ENCODE results near the gene PRKAG2. TPM values are rescaled to one million over a fixed set of nuclear protein-coding genes. Genes with fewer than 3 reads are reported as not detected.

The PRKAG2 gene
- total and polyA plus RNA-seq, 2 of the 8 experiments (the other 6 are each of a cell fraction or from before 2014, with no cell fraction given): 7.5 to 18.1 TPM

DNA sequence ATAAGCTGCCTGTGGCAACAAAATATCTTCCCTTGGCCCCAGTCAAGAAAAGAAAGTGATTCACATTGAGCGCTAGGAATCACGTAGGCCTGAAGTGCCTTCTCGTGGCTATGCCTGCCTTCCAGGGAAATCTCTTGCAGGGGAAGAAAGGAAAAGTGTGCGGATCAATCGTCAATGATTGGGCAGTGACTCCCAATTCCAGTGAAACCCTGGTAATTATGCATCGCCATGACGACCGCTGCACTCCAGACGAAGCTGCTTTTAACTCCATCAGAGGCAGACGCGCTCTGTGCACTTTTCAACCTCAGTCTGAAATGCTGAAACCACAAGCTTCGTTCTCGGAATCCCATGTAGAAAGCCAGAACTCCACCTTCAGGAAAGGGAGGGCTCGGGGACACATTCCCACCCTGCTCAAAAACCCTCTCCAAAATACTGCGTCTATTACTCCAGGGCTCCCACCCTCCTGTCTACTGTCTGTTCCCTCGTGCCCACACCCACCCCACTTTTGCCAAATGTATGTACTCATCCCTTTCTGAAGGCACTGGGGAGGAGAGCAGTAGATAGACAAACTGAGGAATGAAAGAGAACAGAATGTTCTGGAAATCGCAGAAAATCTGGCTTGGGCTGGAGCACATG lies 24.2 kb upstream of the PRKAG2 start:
- H2BK5ac ChIP-seq (ENCODE audit: low read depth, low read length): no peak overlapping the region
- no peak overlapping the region for H2AFZ ChIP-seq (ENCODE audit: low read length)
- H3K4me3 ChIP-seq (ENCODE audit: extremely low read depth in 1 of 4, insufficient read depth in 2 of 4, low read depth in 3 of 4, low read length in 4 of 4): no peak overlapping the region
- peaks cover 0 to 5% (median 3%) of the 10 kb centered on the region in 4 experiments; a peak in 4 of 7 replicates for H3K4me1 ChIP-seq (replicated peaks in 1 of 4; ENCODE audit: control insufficient read depth in 3 of 4, insufficient read depth in 4 of 4, low read length in 3 of 4)
- no peak overlapping the region for H3K27ac ChIP-seq (ENCODE audit: low read depth, low read length)
- no peak overlapping the region for H3K56ac ChIP-seq (replicated peaks; ENCODE audit: insufficient read length, low read depth, low read length)
- H3K4ac ChIP-seq (replicated peaks; ENCODE audit: insufficient read length, low read depth, low read length): no peak overlapping the region
- 88% methylated on average over 17 of the region's 17 CpGs; no CpG with 5 or more reads in 1 of the 2 experiments for WGBS, 2 experiments (ENCODE audit: extremely low coverage in 1 of 2, insufficient coverage in 1 of 2, insufficient read length in 1 of 2, insufficient replicate concordance in 2 of 2, low coverage in 1 of 2, low lambda C conversion rate in 2 of 2, missing lambda C conversion rate in 1 of 2)
- H3K23me2 ChIP-seq (ENCODE audit: low read depth, low read length): peaks cover 2% of the 10 kb centered on the region; the same call in 1 of the 2 replicates
- no peak overlapping the region for H3K23ac ChIP-seq (ENCODE audit: insufficient read length)
- no peaks in the 10 kb centered on the region for H4K20me1 ChIP-seq (replicated peaks in 1 of 2; ENCODE audit: control insufficient read depth in 1 of 2, insufficient read depth in 2 of 2, low read length in 2 of 2)
- H2BK20ac ChIP-seq (ENCODE audit: low read length): no peak overlapping the region
- no peaks in the 10 kb centered on the region for H3K36me3 ChIP-seq (ENCODE audit: control insufficient read depth in 2 of 4, insufficient read depth in 4 of 4, low read length in 3 of 4)
- H4K5ac ChIP-seq (ENCODE audit: insufficient read length, low read depth, low read length): no peak overlapping the region
- CTCF ChIA-PET (ENCODE audit: partially characterized antibody): interaction anchor here (0.6 to 1.7 kb wide), 6 partner anchors 14 to 203 kb away, joined by 3 to 5 read pairs (median 3); no protein-coding TSS in a partner anchor
- no peaks in the 10 kb centered on the region for H3K9me3 ChIP-seq (ENCODE audit: insufficient read depth in 2 of 2, low read depth in 1 of 2, low read length in 1 of 2)
- no peak overlapping the region for H3K18ac ChIP-seq (ENCODE audit: extremely low read depth, low read length)
- H3K79me1 ChIP-seq (ENCODE audit: low read depth, low read length): no peaks in the 10 kb centered on the region
- H2BK120ac ChIP-seq (replicated peaks; ENCODE audit: low read depth, low read length): no peak overlapping the region
- DNase-seq (ENCODE audit: low read depth in 1 of 2, low spot score in 2 of 2) (no peak), FAIRE-seq (no peak)
- H3K9ac ChIP-seq (replicated peaks in 1 of 4; ENCODE audit: extremely low read depth in 1 of 4, low read depth in 3 of 4, low read length in 3 of 4): no peak overlapping the region
- no peak overlapping the region for H4K8ac ChIP-seq (ENCODE audit: extremely low read depth, insufficient read depth, low read length)
- no peak overlapping the region for H4K91ac ChIP-seq (replicated peaks; ENCODE audit: insufficient read length, low read length)
- no peak overlapping the region for H2BK15ac ChIP-seq (ENCODE audit: low read length)
- TF ChIP-seq MAFK (IDR thresholded peaks at IDR 0.05; ENCODE audit: low read depth, low read length) (no peak), SAP30 (IDR thresholded peaks at IDR 0.05; ENCODE audit: insufficient read depth, insufficient replicate concordance, low read length) (no peak)
- POLR2A ChIA-PET (ENCODE audit: partially characterized antibody): no interaction called here
- H3K27me3 ChIP-seq (replicated peaks in 1 of 4; ENCODE audit: control insufficient read depth in 3 of 4, extremely low read depth in 1 of 4, insufficient read depth in 3 of 4, low read length in 3 of 4): peaks cover 0 to 3% (median 0%) of the 10 kb centered on the region in 4 experiments; a peak in 3 of 7 replicates
- H3K14ac ChIP-seq (ENCODE audit: insufficient read length): no peak overlapping the region
- no peak overlapping the region for H2AK5ac ChIP-seq (ENCODE audit: low read depth, low read length)
- H2BK12ac ChIP-seq (ENCODE audit: low read depth, low read length): no peak overlapping the region
- H3K4me2 ChIP-seq (ENCODE audit: insufficient read depth in 1 of 2, low read depth in 2 of 2, low read length in 2 of 2): no peak overlapping the region
- H3K79me2 ChIP-seq (ENCODE audit: control insufficient read depth in 1 of 2, insufficient read depth in 2 of 2, low read length in 2 of 2): no peaks in the 10 kb centered on the region

All from H1 (cell line).